ENCODE data around the gene LACTBL1. TPM values are rescaled to one million over a fixed set of nuclear protein-coding genes. Genes with fewer than 3 reads are reported as not detected.

LACTBL1 gene
- total RNA-seq, 1 experiment from 2014 or later = not detected

- Histone ChIP-seq H3K23me2 (ENCODE audit: insufficient read length, low read depth, low read length, poor library complexity, severe bottlenecking) (no peaks in the 10 kb centered on the region), H3K4ac (ENCODE audit: low read depth, low read length) (no peak overlapping the region), H3K23ac (ENCODE audit: insufficient read length, low read depth, low read length) (no peak overlapping the region), H2AK5ac (ENCODE audit: insufficient read length, low read length) (no peak overlapping the region), H4K5ac (ENCODE audit: insufficient read length, low read depth, low read length) (no peak overlapping the region), H3K56ac (ENCODE audit: insufficient read length, low read depth, low read length) (no peak overlapping the region), H2BK120ac (ENCODE audit: low read depth, low read length, poor library complexity, severe bottlenecking) (no peak overlapping the region), H3T11ph (ENCODE audit: low read length) (no peak overlapping the region), H3K79me2 (ENCODE audit: insufficient read depth, low read length) (no peaks in the 10 kb centered on the region), H4K91ac (ENCODE audit: insufficient read length, low read depth, low read length) (no peak overlapping the region), H2BK5ac (ENCODE audit: insufficient read length, low read length) (no peak overlapping the region), H2BK12ac (ENCODE audit: insufficient read length, low read depth, low read length) (no peak overlapping the region), H2BK15ac (ENCODE audit: low read depth, low read length) (no peak overlapping the region), H3K27ac (ENCODE audit: insufficient read length, low read depth, low read length) (no peak overlapping the region), H3K9ac (ENCODE audit: extremely low read depth, insufficient read length, low read length) (no peak overlapping the region), H2BK20ac (ENCODE audit: low read depth, low read length, poor library complexity, severe bottlenecking) (no peak overlapping the region), H3K4me2 (ENCODE audit: insufficient read depth, insufficient read length, low read length) (no peak overlapping the region), H3K79me1 (ENCODE audit: insufficient read depth, low read depth, low read length, poor library complexity, severe bottlenecking) (no peaks in the 10 kb centered on the region), H3K9me3 (ENCODE audit: control insufficient read depth, low read depth, low read length) (no peaks in the 10 kb centered on the region), H3K27me3 (ENCODE audit: insufficient read depth, low read length) (no peaks in the 10 kb centered on the region; the same call in 1 of the 2 replicates), H3K18ac (ENCODE audit: insufficient read length, low read depth, low read length) (no peak overlapping the region), H3K4me1 (ENCODE audit: insufficient read depth, low read length) (no peaks in the 10 kb centered on the region), H2AFZ (ENCODE audit: low read length) (no peak overlapping the region), H3K14ac (ENCODE audit: insufficient read depth, low read length) (no peak overlapping the region), H4K8ac (replicated peaks; ENCODE audit: insufficient read length, low read depth, low read length) (no peak overlapping the region), H4K20me1 (ENCODE audit: control insufficient read depth, insufficient read depth, insufficient read length) (no peaks in the 10 kb centered on the region)
- DNase-seq = no peak
- WGBS (ENCODE audit: extremely low coverage, insufficient read length, low lambda C conversion rate) = no CpG with 5 or more reads among the region's 7 CpGs
- Mint-ChIP-seq H3K36me3 (ENCODE audit: insufficient read depth in 1 of 3, low read depth in 3 of 3) (no peaks in the 10 kb centered on the region), H3K9me3 (peaks cover 0 to 3% of the 10 kb centered on the region in 2 experiments; a peak in 2 of 5 replicates), H3K27ac (no peak overlapping the region), H3K4me3 (no peak overlapping the region), H3K27me3 (ENCODE audit: low read depth) (no peaks in the 10 kb centered on the region; the same call in 1 of the 2 replicates), H3K4me1 (no peaks in the 10 kb centered on the region)
- no peak for TF ChIP-seq CTCF (conservative IDR thresholded peaks at IDR 0.05)
These were observed 17.5 kb downstream of the LACTBL1 start for GRCh38 chr1:22955146-22955545.
